Measurements from ENCODE around the gene GLUD1. TPM values are rescaled to one million over a fixed set of nuclear protein-coding genes. Genes with fewer than 3 reads are reported as not detected.
A peak's percentile ranks its signal among the peaks of the same experiment; 100 is the strongest.
"Not testable (repeated sequence)": the region's sequence is repeated elsewhere in the genome, so short reads cannot be mapped to it uniquely, and the experiment has no call there.

Gene GLUD1
- total RNA-seq (132 and 193 TPM in 2 replicates), polyA plus RNA-seq (81.8 and 128 TPM in 2 replicates)

GRCh38 chr10:87094373-87095235, at the start of gene GLUD1, which contains the start of gene SHLD2:
GLUD1 (minus strand) TSS chr10:87094843; CDS start chr10:87094769, 74 bp downstream.
SHLD2 (plus strand) TSS chr10:87095206; CDS start chr10:87151355, 56,149 bp downstream.
- no peaks in the 10 kb centered on the region for H3K9me3 ChIP-seq (ENCODE audit: low read depth)
- H3K27me3 ChIP-seq: no peaks in the 10 kb centered on the region

GRCh38 chr10:87143109-87143418, 48.4 kb upstream of the GLUD1 start:
- H3K36me3 ChIP-seq; H3K4me1 ChIP-seq (ENCODE audit: low read depth); H3K27me3 ChIP-seq; H3K27ac ChIP-seq; H3K4me3 ChIP-seq; H3K9me3 ChIP-seq (ENCODE audit: low read depth); DNase-seq (ENCODE audit: low read depth in 1 of 2, low spot score in 1 of 2): not testable (repeated sequence)

More at GRCh38 chr10:87094373-87095235, at the start of gene GLUD1, which contains the start of gene SHLD2:
- Histone ChIP-seq H3K27ac (peak within 1 kb of the TSS; percentile 90), H3K4me1 (ENCODE audit: low read depth) (peaks cover 10% of the 10 kb centered on the region), H3K4me3 (peak within 1 kb of the TSS; percentile 63), H3K36me3 (no peaks in the 10 kb centered on the region)
- TF ChIP-seq CTCF (IDR thresholded peaks at IDR 0.05; ENCODE audit: low read depth, low read length): no peak
- DNase-seq (ENCODE audit: low read depth in 1 of 2, low spot score in 1 of 2): peak; percentile 92 to 95

DNA sequence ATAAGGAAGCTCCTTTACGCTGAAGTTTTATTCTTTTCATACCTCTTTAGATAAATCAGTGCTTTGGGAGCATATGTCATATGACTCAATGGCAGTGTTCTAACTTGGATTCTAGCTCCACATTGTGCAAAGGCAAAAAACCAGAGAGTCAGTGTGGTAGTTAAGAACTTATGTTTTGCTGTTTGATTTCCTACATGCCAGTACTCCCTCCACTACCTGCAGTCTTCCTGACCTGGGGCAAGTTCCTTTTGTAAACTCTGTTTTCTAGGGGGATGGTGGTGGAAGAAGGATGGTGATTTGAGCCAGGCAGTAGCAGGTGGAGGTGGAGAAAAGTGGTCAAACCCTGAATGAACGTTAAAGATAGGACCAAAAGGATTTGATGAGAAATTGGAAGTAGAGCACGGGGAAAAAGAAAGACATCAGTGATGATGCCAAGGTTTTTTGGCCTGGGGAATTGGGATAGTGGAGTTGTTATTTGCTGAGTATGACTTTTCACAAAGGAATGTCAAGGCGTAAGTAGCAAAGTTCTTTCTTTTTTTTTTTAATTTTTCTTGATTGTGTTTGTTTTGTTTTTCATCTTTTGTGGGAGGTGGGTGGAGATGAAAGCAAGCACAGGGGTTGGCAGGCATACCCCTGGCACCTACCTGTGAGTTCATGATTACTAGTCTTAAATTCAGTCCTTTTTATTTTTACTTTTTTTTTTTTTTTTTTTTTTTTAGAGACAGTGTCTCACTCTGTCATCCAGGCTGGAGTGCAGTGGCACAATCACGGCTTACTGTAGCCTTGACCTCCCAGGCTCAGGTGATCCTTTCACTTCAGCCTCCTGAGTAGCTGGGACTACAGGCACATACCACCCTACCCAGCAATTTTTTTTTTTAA, 47.8 kb upstream of the GLUD1 start:
- H3K9me3 ChIP-seq (ENCODE audit: low read depth); H3K4me3 ChIP-seq; H3K4me1 ChIP-seq (ENCODE audit: low read depth); H3K27ac ChIP-seq; H3K36me3 ChIP-seq; H3K27me3 ChIP-seq: not testable (repeated sequence)
- DNase-seq (ENCODE audit: low read depth in 1 of 2, low spot score in 1 of 2): peak in 1 of 2 donors; percentile 53

- not testable (repeated sequence) for H3K4me1 ChIP-seq (ENCODE audit: low read depth); H3K36me3 ChIP-seq; H3K27me3 ChIP-seq; H3K9me3 ChIP-seq (ENCODE audit: low read depth); H3K4me3 ChIP-seq; DNase-seq (ENCODE audit: low read depth in 1 of 2, low spot score in 1 of 2); H3K27ac ChIP-seq
These were observed 42.8 kb upstream of the GLUD1 start for GRCh38 chr10:87137478-87137877.

DNA sequence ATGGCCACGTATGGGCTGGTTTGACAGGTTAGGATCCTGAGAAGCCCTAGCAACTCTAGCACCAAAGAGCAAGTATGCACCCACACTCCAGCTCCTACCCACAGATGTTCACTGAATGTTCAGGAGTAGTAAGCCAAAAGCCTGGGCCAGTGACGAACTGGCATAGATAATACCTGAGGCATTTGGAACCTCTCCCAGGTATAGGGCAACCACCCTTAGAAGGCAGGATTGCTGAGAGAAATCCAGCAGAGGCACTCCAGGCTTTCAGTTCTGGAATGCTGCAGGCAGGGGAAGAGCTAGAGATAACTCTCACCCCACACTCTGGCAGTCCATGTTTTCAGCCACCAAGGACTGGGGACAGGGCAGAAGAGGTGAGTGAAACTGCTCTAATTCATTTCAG, 39.8 kb upstream of the GLUD1 start:
- H3K27me3 ChIP-seq; H3K4me1 ChIP-seq (ENCODE audit: low read depth); H3K4me3 ChIP-seq; H3K36me3 ChIP-seq; H3K9me3 ChIP-seq (ENCODE audit: low read depth): not testable (repeated sequence)
- H3K27ac ChIP-seq: peak overlapping the region; percentile 78
- peak in 1 of 2 donors; percentile 18 for DNase-seq (ENCODE audit: low read depth in 1 of 2, low spot score in 1 of 2)

DNA sequence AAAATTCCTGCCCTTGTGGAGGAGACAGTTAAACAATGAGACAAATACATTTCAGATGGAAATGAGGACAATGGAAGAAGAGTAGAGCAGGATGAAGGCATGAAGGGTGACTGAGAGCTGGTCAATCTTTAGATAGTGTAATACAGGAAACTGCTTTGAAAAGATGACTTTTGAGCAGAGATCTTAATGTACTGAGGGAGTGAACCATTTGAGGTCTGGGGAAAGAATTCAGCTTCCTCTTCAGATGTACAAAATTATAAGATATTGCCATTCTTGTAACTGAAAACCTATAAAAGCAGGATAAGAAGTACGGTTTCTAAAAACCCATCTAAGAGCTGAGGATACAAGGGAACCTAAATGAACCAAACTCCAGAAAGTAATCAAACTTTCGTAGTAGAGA, 39.3 kb upstream of the GLUD1 start:
- not testable (repeated sequence) for DNase-seq (ENCODE audit: low read depth in 1 of 2, low spot score in 1 of 2); H3K9me3 ChIP-seq (ENCODE audit: low read depth); H3K4me1 ChIP-seq (ENCODE audit: low read depth); H3K27me3 ChIP-seq; H3K36me3 ChIP-seq; H3K4me3 ChIP-seq
- H3K27ac ChIP-seq: peak overlapping the region; percentile 78

DNA sequence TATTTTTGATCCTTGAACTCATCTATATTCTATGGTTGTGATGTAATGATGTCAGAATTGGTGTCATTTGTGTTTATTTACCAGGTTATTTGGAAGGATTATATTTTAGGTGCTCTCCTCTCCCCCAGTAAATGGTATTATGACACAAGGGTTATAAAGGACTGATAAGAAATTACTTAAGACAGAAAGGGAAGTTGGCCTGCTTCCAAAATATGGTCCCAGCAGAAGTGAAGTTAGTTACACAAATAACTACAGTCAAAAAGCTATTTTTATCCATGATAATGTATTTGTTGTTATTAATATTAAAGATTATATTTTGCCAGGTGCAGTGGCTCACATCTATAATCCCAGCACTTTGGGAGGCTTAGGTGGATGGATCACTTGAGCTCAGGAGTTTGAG, 37.5 kb upstream of the GLUD1 start:
- H3K36me3 ChIP-seq; H3K4me1 ChIP-seq (ENCODE audit: low read depth); H3K4me3 ChIP-seq; H3K27me3 ChIP-seq; H3K27ac ChIP-seq; H3K9me3 ChIP-seq (ENCODE audit: low read depth): not testable (repeated sequence)
- DNase-seq (ENCODE audit: low read depth in 1 of 2, low spot score in 1 of 2): peak in 1 of 2 donors; percentile 64

GRCh38 chr10:87127607-87128156, 33.0 kb upstream of the GLUD1 start:
- H3K4me3 ChIP-seq; H3K9me3 ChIP-seq (ENCODE audit: low read depth); H3K27ac ChIP-seq; H3K4me1 ChIP-seq (ENCODE audit: low read depth); H3K36me3 ChIP-seq; H3K27me3 ChIP-seq: not testable (repeated sequence)
- peak in 1 of 2 donors; percentile 16 for DNase-seq (ENCODE audit: low read depth in 1 of 2, low spot score in 1 of 2)

GRCh38 chr10:87127048-87127447, 32.4 kb upstream of the GLUD1 start:
- H3K36me3 ChIP-seq; DNase-seq (ENCODE audit: low read depth in 1 of 2, low spot score in 1 of 2); H3K27me3 ChIP-seq; H3K9me3 ChIP-seq (ENCODE audit: low read depth); H3K4me3 ChIP-seq; H3K4me1 ChIP-seq (ENCODE audit: low read depth); H3K27ac ChIP-seq: not testable (repeated sequence)

DNA sequence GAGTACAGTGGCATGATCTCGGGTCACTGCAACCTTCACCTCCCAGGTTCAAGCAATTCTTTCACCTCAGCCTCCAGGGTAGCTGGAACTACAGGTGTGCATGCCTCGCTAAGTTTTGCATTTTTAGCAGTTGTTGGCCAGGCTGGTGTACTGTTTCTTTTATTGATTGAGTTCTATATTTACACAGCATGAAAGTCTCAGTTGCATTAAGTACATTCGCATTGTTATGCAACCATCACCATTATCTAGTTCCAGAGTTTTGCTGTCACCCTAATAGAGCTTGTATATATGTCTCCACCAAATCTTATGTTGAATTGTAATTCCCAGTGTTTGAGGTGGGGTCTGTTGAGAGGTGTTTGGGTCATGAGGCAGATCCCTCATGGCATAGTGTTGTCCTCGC, 28.7 kb upstream of the GLUD1 start:
- H3K27me3 ChIP-seq: not testable (repeated sequence)

DNA sequence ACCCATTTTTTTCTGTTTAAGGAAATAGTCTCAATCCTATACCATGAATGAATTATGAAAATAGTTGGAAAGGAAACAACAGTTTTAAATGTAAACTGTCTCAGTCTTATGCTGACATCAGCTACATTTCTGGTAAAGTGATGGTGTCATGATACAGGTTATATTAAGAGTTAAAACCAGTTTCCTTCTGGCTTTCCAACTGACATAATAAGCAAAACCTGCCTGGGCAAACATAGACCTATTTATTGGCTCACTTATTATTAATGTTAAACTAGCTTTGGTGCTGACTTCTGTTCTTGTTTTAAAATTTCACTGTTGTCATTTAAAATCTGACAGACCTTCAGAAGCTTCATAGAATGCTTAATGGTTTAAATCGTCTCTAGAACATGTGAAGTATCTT, 24.4 kb upstream of the GLUD1 start:
- not testable (repeated sequence) for DNase-seq (ENCODE audit: low read depth in 1 of 2, low spot score in 1 of 2); H3K36me3 ChIP-seq; H3K27me3 ChIP-seq; H3K4me1 ChIP-seq (ENCODE audit: low read depth); H3K27ac ChIP-seq; H3K9me3 ChIP-seq (ENCODE audit: low read depth); H3K4me3 ChIP-seq

More for the DNA sequence above, 28.7 kb upstream of the GLUD1 start:
- not testable (repeated sequence) for H3K4me3 ChIP-seq; H3K4me1 ChIP-seq (ENCODE audit: low read depth); DNase-seq (ENCODE audit: low read depth in 1 of 2, low spot score in 1 of 2); H3K36me3 ChIP-seq; H3K27ac ChIP-seq; H3K9me3 ChIP-seq (ENCODE audit: low read depth)

GRCh38 chr10:87118122-87118521, 23.5 kb upstream of the GLUD1 start:
- not testable (repeated sequence) for H3K9me3 ChIP-seq (ENCODE audit: low read depth); H3K36me3 ChIP-seq; H3K4me3 ChIP-seq; H3K27ac ChIP-seq; DNase-seq (ENCODE audit: low read depth in 1 of 2, low spot score in 1 of 2); H3K27me3 ChIP-seq; H3K4me1 ChIP-seq (ENCODE audit: low read depth)
